NCI-H82 treated with DMSO at 0.1 percent for 48 hours (cell line): ENCODE data around the gene FKBP5.
"Not testable (repeated sequence)": the region's sequence is repeated elsewhere in the genome, so short reads cannot be mapped to it uniquely, and the experiment has no call there.

Experiments
- DNase-seq: peaks from one replicate; lab custom pipeline; 2025; ENCODE audit not compliant: unreplicated experiment; lab: John Stamatoyannopoulos, UW

The FKBP5 gene

DNA sequence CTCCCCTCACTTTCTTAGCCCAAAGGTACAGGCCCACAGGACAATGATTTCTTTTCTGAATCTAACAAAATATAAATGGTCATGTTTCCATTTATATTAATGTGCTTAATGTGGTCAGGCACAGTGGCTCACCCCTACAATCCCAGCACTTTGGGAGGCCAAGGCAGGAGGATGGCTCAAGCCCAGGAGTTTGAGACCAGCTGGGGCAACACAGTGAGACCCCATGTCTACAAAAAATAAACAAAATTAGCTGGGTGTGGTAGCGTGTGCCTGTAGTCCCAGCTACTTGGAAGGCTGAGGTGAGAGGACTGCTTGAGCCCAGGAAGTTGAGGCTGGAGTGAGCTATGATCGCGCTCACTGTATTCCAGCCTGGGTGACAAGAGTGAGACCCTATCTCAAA, 98.8 kb downstream of the FKBP5 start:
- DNase-seq, result no peak

DNA sequence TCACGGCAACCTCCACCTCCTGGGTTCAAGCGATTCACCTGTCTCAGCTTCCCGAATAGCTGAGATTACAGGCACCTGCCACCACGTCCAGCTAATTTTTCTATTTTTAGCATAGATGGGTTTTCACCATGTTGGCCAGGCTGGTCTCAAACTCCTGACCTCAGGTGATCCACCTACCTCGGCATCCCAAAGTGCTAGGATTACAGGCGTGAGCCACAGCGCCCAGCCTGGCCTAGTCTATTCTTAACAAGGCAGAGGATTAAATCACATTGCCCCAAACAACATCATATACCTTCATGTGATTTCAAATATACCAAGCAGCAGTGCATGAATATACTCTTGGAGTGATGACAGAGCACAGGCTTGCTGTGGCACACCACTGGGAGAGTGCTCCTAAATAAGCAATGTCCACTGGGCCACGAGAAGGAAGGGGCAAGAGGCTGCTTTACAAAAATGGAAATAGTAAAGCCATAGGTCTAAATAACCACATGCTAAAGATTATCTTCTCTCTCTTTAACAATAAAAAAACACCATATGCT, 99.4 kb downstream of the FKBP5 start:
- DNase-seq, result no peak

DNA sequence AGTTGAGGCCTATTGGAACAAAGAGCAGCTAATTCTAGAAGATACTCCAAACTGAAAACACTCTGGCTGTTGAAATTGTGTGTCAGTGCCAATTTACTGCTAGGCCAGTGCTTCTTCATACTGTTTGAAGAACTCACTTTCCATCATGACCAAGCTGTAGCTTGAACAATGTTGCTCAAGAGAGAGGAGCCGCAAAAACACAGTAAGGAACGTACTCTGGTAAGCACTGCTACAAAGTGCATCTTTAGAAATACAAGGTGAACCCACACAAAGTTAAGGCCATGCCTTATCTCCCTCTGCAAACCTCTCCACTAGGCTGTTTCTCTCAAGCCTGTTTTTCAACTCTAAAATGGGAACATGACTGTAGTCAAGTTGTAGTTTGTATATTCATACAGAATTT, 101.5 kb downstream of the FKBP5 start:
- DNase-seq, result no peak

DNA sequence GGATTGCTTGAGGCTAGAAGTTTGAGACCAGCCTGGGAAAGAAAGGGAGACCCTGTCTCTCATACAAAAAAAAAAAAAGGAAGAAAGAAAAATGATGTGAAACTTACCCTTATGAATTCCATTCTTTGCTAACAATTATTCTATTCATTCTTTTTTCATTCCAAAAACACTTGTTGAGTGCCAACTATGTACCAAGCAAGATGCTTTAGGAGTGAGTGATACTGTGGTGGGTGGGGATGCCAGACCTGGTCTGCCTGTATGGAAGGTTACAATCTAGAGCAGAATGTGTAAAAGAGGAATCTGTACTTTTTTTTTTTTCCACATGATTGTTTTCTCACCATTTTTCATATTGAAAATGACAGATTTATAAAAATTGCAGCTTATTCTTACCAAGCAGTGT, 102.2 kb downstream of the FKBP5 start:
- DNase-seq, result no peak

DNA sequence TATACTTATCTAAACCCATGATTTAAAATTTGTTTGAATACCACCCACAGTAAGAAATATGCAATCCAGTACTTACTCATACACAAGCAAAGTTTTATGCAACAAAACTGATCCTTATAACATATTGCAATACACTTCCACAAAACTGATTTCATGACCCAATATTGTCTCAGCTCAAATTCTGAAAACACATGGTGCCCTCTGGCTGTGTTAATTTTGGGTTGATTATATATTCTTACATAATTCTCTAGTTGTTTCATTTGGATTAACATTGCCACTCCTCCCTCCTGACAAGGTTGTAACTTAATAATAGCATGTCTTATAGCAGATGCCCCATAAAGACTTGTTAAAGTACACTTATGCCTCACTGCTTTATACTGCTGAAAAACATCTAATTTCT, 103.1 kb downstream of the FKBP5 start:
- no peak for DNase-seq

DNA sequence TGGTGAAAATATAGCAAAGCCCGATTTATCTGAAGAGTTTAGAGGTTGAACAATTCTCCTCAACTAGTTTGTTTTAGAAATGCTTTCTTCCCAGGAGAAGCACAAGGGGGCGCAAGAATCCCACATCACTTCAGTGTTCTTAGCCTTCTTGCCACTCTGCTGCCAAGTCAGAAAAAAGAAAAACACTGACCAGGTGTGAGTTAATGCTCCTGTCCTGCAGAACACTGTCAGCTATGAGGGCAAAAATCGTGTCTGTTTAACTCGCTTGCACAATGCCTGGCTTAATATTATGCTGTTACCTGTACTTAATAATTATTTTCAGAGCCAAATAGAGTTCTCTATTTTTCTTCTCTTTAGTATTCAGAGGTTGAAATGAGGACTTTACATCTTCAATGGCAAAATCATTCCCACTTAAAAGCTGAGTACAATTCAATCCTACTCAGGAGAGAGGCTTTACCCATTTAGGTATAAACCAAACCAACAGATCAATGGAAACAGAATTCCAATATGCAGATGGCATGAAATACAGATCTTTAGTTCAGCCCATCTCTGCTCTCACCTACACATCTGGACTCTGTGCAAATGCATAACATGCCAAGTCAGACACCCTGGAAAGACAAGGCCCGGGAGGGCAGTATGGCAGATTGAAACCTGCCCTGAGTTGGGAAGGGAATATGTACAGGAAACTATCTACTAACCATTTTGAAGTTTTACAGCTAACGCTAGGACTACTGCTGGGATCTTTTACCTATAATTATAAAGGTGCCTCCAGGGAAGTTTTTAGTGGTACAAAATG, 104.6 kb downstream of the FKBP5 start:
- DNase-seq, result peak; percentile 48

DNA sequence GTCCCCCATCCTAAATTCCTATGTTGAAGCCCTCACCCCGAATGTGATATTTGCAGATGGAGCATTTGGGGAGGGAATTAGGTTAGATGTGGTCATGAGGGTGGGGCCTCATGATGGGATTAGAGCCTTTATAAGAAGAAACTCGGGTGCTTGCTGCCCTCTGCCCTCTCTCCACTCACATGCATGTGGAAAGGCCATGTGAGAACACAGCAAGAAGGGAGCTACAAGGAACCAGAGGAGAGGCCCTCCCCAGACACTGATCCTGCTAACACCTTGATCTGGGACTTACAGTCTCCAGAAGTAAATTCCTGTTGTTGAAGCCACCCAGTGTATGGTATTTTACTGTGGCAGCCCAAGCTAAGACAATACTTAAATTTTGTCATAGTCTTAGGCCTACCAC, 106.4 kb downstream of the FKBP5 start:
- peak; percentile 77 for DNase-seq

DNA sequence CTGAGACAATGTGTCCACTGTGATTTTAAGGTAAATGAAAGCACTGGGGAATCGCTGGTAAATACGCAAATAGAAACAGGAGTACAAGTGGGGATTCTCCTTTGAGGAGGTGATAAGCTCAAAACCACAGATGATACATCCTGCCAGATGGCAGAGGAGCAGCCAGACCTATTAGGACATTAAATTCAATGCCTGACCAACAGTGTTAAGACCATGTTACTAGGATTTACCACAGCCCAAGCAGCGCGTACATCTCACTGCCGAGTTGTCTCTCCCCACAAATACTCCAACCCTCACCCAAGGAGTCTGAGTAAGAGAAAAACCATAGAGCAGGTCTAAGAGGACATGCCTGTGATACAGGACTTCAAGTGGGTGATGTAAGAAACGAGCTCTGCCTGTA, 107.1 kb downstream of the FKBP5 start:
- peak; percentile 84 for DNase-seq

DNA sequence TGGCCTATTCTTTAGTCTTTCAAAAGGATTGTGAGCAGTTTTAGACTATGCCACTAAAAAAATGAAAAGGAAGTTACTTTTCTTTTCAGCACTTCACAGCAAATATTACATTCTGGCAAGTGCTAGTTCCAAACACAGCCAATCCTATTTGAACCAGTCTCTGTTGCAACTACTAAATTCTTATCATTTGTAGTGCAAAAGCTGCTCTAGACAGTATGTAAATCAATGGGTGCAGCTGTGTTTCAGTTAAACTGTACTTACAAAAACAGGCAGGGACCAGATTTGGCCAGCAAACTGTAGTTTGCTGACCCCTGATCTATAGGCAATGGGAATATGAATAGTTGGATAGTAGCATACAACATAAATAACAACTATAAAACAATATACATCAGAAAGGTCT, 107.9 kb downstream of the FKBP5 start:
- no peak for DNase-seq

DNA sequence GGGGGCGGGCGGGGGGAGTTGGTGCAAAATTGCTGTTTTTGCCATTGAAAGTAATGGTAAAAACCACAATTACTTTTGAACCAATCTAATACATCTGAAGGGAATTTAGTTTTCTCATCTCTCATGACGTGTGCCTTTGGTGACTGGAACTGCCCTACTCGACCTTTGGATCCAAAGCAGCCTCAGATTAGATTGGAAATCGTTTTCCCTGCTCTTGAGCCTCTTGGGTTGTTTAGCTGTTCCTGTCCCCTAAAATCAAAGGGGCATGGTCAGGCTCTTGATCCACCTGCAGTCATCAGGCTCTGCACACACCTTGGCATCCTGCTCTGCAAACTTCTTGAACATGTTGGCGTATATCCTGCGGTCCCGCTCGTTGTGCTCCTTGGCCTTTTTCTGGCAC, 112.0 kb downstream of the FKBP5 start:
- no peak for DNase-seq

DNA sequence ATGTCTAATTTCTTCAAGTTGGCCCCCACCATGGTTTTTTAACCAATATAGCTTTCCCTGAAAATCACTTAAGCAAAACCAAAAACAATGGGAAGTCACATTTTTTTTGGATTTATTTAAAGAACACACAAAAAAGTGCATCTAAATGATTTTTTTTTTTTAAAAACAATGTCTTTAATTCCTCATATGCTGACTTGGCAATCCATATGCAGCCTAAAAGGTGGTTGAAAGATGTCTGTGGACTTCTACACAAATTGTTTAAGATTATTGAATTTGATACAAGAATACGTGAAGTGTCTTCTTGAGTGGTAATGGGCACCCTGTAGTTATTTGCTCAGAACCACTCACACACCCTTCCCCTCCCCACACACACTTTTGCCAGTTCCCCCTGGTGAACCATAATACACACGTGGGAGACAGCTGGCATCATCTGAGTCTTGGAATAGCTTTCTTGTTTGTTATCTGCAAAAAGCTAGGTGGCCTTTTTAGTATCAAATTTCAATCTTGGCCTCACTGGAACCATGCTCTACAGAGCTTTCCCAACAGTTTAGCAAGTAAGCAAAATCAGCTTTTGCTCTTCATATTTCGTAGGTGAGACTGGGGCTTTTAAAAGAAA, 115.1 kb downstream of the FKBP5 start:
- no peak for DNase-seq

DNA sequence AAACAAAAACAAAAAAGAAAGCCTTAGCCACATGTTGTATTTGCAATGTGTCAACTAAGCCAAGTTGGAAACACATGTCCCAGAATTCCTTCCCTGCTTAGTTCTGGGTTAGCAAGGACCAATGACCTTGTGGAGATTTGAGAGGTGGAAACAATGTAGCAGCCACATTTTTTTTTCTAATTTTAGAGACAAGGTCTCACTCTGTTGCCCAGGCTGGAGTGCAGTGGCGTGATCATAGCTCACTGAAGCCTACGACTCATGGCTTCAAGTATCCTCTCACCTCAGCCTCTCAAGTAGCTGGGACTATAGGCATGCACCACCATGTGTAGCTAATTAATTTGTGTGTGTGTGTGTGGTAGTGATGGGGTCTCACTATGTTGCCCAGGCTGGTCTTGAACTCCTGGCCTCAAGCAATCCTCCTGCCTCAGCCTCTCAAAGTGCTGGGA, 117.8 kb downstream of the FKBP5 start:
- not testable (repeated sequence) for DNase-seq

DNA sequence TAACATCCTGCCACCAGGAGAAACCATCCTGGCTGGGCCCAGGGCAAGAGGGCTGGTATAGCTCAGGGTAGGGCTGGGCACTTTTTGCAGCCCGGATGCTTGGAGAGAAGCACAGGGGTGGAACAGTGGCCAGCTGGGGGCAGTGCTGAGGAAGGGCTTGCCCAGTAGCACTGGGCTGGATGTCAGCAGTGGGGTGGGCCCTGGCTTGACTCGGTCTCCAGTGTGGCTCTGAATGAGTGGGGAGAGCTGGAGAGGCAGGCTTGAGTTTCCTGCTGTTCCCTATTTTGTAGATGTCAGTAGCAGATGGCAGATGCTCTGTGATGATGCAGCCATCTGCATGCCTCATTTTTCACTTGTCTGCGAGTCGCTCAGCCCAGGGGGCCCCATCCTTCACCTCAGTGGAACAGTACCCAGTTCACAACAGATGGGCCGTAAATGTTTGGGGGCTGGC, 119.7 kb downstream of the FKBP5 start:
- DNase-seq, result peak; percentile 46

DNA sequence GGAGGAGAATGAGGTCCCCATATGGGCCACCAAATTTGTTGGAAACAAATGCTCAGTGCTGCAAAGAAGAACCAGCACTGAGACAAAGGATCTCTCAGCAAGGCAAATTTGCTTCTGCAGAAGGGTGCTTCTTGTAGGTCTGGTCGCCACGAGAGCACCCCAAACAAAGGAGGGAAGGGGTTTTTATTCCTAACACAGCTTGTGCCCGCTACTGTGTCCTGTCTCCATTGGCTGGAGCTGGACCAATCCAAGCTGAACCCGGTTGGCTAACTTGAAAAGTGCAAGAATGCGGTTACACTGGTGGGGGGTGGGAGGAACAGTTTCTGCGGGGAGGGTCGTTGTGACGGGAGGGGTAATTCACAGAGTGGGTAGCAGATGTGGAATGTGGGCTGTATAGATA, 121.9 kb downstream of the FKBP5 start:
- no peak for DNase-seq

DNA sequence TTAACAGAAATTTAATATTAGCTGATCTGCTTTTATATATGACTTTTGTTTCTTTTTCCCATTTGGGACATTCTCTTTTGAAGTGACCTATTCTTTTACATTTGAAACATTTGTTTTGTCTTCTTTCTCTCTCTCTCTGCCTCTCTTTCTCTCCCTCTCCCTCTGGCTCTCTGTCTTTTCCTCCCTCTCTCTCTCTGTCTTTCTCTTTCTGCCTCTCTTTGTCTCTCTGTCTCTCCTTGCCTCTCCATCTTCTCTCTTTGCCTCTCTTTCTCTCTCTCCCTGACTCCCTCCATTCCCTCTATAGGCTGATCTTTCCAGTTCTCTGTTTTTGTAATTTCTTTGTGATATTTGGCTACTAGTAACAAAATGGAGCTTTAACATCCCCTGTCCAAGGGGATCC, 124.0 kb downstream of the FKBP5 start:
- no peak for DNase-seq

DNA sequence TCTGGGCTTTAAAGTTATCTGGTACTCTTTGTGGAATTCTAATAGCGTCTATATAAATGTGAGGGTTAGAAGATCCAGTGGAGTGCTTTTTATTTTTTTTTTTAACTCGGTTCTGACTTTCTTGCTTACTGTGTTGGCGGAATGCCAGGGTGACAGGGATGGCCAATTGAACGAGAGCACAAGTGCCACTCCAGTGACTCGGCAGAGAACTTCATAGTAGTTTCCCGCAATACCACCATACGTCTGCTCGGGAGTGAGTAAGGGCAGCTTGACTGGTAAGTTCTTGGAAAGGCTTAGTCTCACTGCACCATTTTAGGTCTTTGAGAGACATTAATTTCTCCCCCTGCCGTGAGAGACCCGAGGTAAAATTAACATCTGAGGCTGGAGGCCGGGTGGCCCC, 126.7 kb downstream of the FKBP5 start:
- no peak for DNase-seq

DNA sequence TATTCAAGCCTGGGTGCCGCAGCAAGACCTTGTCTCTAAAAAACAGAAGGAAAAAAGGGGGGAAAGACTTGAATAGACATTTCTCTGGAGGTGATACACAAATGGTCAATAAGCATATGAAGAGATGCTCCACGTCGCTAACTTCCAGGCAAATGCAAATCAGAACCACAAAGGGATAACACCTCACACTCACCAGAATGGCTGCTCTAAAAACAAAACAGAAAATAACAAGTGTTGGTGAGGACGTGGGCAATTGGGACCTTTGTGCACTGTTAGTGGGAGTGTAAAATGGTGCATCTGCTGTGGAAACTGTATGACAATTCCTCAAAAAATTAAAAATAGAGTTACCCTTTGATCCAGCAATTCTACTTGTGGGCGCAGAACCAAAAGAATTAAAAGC, 127.6 kb downstream of the FKBP5 start:
- no peak for DNase-seq

DNA sequence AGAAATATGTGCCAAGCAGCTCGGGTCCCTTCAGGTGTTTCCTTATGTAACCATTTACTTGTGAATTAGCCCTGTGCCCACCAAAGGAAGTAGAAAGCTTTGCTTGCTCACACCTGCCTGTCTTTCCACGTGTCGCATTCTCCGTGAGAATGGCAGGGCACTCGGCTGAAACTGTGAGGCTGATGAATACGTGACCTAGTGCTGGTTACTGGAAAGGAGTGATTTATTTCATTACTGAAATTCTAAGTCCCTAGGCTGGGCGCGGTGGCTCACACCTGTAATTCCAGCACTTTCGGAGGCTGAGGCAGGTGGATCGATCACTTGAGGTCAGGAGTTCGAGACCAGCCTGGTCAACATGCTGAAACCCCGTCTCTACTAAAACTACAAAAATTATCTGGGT, 130.1 kb downstream of the FKBP5 start:
- DNase-seq, result no peak

DNA sequence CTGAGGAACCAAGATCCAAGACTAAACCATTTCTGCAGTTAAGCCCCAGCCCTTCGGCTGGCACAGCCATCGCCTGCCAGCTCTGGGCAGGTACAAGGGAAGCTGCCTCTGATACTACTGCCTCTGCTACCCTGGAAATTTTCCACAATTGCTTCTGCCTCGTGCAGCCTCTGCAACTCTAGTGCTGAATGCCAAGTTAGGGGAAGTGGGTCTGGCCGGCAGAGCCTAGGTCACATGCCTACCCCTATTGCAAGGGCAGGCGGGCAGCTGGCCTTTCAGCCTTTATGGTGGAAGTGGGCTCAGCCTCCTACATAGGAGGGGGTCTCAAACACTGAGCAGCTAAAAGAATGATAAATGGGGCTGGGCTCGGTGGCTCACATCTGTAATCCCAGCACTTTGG, 131.5 kb downstream of the FKBP5 start:
- DNase-seq, result no peak

DNA sequence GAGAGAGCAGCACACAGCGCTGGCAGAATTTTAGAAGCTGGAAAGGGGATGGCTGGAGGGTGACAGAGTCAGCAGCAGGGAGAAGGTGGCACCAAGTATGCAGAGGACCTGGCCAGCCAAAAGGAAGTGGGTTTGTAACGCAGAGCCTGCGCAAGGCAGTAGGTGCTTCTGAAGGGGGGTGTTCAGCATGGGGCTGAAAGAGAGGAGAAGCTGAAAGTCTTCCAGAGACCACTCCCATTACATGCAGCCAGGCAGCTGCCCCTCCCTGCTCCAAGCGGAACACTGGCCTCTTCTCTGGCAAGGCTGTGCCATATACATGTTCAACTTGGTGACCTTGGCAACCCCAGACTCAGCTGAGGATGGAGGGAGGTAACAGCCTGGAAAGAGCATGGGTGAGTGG, 133.9 kb downstream of the FKBP5 start:
- DNase-seq, result no peak

DNA sequence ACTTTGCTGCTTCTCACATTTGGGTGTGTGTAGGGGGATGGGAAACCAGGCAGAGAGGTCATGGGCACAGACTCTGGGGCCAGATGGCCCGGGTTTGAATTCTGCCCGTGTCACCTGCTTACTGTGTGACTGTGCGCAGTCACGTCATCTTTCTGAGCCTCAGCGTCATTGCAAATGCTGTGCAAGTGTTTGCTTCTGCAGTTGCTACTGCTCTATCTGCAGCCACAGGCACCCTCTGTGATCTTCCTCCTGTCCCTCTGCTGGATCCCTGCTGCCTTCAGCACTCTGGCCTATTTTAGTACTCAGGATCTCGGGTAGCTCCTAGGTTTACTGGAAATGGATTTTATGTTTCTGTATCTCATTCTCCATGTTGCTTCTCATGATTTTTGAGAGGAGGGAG, 135.4 kb downstream of the FKBP5 start:
- no peak for DNase-seq

DNA sequence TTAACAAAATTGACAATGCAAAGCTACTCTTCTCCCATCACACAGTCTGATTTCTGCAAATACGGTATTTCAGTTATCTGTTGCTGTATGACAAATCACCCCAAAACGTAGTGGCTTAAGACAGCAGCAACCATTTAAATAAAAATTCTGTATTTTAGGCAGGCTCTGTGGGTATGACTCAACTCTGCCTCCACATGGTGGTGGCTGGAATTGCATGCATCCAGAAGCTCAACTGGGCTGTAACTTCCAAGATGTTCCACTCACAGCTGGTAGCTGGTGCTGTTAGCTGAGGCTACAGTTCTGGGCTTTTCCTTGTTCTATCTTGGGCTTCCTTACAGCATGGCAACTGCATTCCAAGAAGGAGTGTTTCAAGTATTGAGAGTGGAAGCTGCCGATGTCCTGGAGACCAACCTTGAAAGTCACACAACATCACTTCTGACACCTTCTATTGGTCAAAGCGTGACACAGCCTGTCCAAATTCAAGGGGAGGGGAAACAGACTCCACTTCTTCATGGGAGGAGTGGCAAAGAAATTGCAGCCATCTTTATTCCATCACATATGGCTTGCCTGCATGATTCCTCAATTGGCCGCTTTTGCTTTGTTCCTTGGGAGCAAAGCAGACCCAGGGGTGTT, 136.3 kb downstream of the FKBP5 start:
- peak; percentile 34 for DNase-seq
